ENCODE results near the gene PKP3. TPM values are rescaled to one million over a fixed set of nuclear protein-coding genes. Genes with fewer than 3 reads are reported as not detected.
A peak's percentile ranks its signal among the peaks of the same experiment; 100 is the strongest.

PKP3 gene
- total and polyA plus RNA-seq, 7 donors = 0.10 to 0.75 (median 0.15) TPM; not detected in 2

- peaks cover 0 to 69% (median 29%) of the 10 kb centered on the region in 3 donors for H3K27me3 ChIP-seq (ENCODE audit: insufficient read depth in 3 of 3, low read length in 2 of 3)
- H3K27ac ChIP-seq = no peak overlapping the region
- H3K36me3 ChIP-seq (ENCODE audit: insufficient read depth in 1 of 2, low read depth in 1 of 2) = no peaks in the 10 kb centered on the region
- H3K4me1 ChIP-seq = no peaks in the 10 kb centered on the region
- ATAC-seq (no peak), DNase-seq (peak in 1 of 2 donors; percentile 41)
- no peaks in the 10 kb centered on the region for H3K9me3 ChIP-seq
- no peak for TF ChIP-seq CTCF (IDR thresholded peaks at IDR 0.05)
- WGBS, 3 donors = 2 to 3% (median 2%) methylated on average over 23 to 60 of the region's 61 CpGs
- intact Hi-C loops (cut with DNase I) = no loop called here
- H3K4me3 ChIP-seq = peak overlapping the region; percentile 2
Measured at GRCh38 chr11:368414-369335, 25.3 kb upstream of the PKP3 start.

GRCh38 chr11:369336-370018 is 24.5 kb upstream of the PKP3 start, which contains the start of gene B4GALNT4:
TSS of gene B4GALNT4 (plus strand) at chr11:369499. CDS start at chr11:369804, 305 bp downstream.
- Histone ChIP-seq H3K27me3 (ENCODE audit: insufficient read depth in 3 of 3, low read length in 2 of 3) (peaks cover 0 to 64% (median 26%) of the 10 kb centered on the region in 3 donors), H3K36me3 (ENCODE audit: insufficient read depth in 1 of 2, low read depth in 1 of 2) (no peaks in the 10 kb centered on the region), H3K4me1 (no peaks in the 10 kb centered on the region), H3K9me3 (no peaks in the 10 kb centered on the region), H3K27ac (no peak within 1 kb of the TSS), H3K4me3 (peak within 1 kb of the TSS; percentile 2)
- ATAC-seq = no peak
- DNase-seq = peak; percentile 32 to 34
- intact Hi-C loops (cut with DNase I) = no loop called here
- 0 to 1% (median 0%) methylated on average over 14 to 110 of the region's 118 CpGs for WGBS, 3 donors
- no peak for TF ChIP-seq CTCF (IDR thresholded peaks at IDR 0.05)

GRCh38 chr11:370070-370941 is 23.7 kb upstream of the PKP3 start:
- Histone ChIP-seq H3K4me1 (no peaks in the 10 kb centered on the region), H3K36me3 (ENCODE audit: insufficient read depth in 1 of 2, low read depth in 1 of 2) (no peaks in the 10 kb centered on the region), H3K9me3 (no peaks in the 10 kb centered on the region), H3K4me3 (no peak overlapping the region), H3K27me3 (ENCODE audit: insufficient read depth in 3 of 3, low read length in 2 of 3) (peaks cover 0 to 56% (median 21%) of the 10 kb centered on the region in 3 donors), H3K27ac (no peak overlapping the region)
- ATAC-seq = no peak
- DNase-seq = peak in 1 of 2 donors; percentile 29
- 23 to 37% (median 35%) methylated on average over 29 to 42 of the region's 42 CpGs for WGBS, 3 donors
- no peak for TF ChIP-seq CTCF (IDR thresholded peaks at IDR 0.05)
- intact Hi-C loops (cut with DNase I) = no loop called here

- Histone ChIP-seq H3K9me3 (no peaks in the 10 kb centered on the region), H3K27me3 (ENCODE audit: insufficient read depth in 3 of 3, low read length in 2 of 3) (peaks cover 0 to 48% (median 20%) of the 10 kb centered on the region in 3 donors), H3K36me3 (ENCODE audit: insufficient read depth in 1 of 2, low read depth in 1 of 2) (no peaks in the 10 kb centered on the region), H3K4me3 (no peak overlapping the region), H3K4me1 (no peaks in the 10 kb centered on the region), H3K27ac (no peak overlapping the region)
- 82 to 90% (median 86%) methylated on average over 5 of the region's 5 CpGs for WGBS, 3 donors
- no peak for TF ChIP-seq CTCF (IDR thresholded peaks at IDR 0.05)
- intact Hi-C loops (cut with DNase I) = no loop called here
- DNase-seq (peak in 1 of 2 donors; percentile 51), ATAC-seq (no peak)
Measured at GRCh38 chr11:371051-371450, 23.0 kb upstream of the PKP3 start.

Data from psoas muscle (tissue), 8 donors.